SHP77 (cell line): ENCODE results near the gene BUB1B.

Experiments
- DNase-seq, 2 experiments: peaks; one replicate each; lab custom pipeline; 2025; lab: John Stamatoyannopoulos, UW

The BUB1B gene

GRCh38 chr15:40183636-40184463, 23.0 kb downstream of the BUB1B start:
- no peak for DNase-seq

DNA sequence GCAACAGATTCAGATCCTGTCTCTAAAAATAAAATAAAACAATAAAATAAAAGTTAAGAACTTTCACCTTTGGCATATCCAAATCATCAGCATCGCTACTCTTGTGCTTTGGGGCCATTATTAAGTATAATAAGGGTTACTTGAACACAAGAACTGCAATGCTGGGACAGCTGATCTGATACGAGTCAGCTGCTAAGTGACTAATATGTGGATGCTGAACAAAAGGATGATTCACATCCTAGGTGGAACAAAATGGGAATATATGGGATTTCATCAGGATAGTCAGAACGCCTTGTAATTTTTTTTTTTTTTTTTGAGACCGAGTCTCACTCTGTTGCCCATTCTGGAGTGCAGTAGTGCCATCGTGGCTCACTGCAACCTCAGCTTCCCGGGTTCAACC, 29.7 kb downstream of the BUB1B start:
- DNase-seq, result no peak

GRCh38 chr15:40192942-40193341, 32.1 kb downstream of the BUB1B start:
- DNase-seq, result no peak

DNA sequence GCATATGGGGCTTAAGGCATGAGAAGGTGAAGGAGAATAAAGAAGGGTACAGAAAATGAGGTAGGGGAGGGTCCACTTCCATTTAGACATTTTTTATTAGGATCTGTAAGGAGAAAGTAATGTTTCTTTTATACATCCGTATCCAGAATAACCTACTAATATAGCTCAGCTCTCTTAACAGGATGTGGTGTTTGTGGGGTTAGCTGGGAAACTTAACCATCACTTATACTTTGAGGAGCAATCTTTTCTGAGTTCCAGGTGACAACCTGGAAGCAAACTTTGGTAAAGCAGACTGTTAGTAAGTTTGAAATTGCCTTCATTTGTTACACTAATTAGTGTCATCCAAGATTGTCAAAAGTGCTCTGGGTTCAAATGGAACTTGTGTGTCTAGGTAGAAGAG, 36.6 kb downstream of the BUB1B start:
- no peak for DNase-seq

GRCh38 chr15:40198355-40199085, 37.7 kb downstream of the BUB1B start:
- no peak for DNase-seq

- DNase-seq, result no peak
These were observed 43.2 kb downstream of the BUB1B start for GRCh38 chr15:40204100-40204499.

DNA sequence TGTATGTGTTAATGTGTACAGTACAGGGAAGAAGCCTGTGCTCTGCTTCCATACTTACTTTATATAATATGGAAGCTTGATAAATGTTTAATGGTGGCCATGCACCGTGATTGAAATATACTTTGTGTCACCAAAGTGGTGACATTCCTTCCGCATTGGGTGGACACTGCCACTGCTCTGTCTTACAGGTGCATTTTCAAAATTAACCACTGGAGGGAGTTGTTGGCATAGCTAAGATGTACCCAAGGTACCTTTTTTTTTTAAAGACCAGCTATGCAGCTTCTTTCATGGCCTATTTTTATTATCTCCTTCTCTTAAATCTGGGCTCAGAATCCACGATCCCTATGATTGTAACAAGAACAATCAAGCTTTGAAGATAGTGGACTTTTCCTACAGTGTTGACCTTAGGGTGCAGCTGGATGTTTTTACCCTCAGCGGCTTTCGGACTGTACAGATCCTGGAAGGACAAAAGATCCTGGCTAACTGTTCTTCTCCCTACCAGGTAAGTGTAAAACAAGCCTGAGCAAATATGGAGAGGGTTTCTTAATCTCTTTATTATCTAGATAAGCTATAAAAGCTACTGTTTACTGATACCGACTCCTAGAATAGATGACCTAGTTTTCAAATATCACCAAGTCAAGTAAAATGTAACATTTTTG, 56.4 kb downstream of the BUB1B start:
- DNase-seq, result peak; percentile 38 to 53

- DNase-seq, result no peak
These were observed 58.9 kb downstream of the BUB1B start for GRCh38 chr15:40219801-40220200.

- DNase-seq, result no peak
These were observed 61.3 kb downstream of the BUB1B start for GRCh38 chr15:40222131-40222530.

GRCh38 chr15:40226736-40227135, 65.9 kb downstream of the BUB1B start:
- no peak for DNase-seq

GRCh38 chr15:40229316-40229715, 68.4 kb downstream of the BUB1B start:
- no peak for DNase-seq

- DNase-seq, result no peak
These were observed 69.1 kb downstream of the BUB1B start for GRCh38 chr15:40229956-40230355.

- no peak for DNase-seq
These were observed 71.8 kb downstream of the BUB1B start for GRCh38 chr15:40232625-40233070.

DNA sequence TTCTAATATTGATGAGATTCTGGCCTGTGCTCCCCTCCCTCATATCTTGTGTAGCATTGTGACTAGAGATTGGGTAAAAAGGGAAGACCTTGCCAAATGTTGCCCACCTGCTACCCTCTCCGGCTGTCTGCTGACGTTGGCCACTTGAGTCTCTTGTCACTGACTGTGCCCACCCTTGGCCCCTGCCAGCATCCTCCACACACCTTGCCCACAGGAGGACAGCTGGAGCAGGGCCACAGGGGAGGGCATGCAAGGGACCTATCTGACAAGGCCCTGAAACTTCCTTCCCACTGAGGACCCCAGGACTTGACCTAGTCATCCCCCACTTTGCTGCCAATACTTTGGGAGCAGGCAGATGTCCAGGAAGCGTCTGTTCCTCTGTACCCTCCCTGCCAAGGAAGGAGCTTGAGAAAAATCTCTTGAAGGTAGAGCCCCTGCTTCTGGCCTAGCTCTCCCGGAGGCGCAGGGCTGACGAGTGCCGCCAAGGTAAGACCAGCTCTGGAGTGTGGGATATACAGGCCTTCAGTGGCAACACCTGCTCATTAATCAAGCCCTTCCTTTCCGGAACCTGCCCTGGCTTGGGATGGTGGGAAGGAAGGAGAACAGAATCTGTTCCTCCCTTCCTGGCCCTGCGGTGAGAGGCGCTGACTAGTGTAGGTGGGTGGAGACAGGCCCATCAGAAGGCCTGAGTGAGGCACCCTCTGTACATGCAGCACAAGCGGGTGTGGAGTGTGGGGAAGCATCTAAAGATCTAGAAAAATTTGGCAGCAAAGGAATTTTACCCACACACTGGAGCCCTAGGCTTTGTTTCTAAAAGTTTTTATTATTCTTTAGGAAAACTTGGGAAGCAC, 73.1 kb downstream of the BUB1B start:
- no peak for DNase-seq

DNA sequence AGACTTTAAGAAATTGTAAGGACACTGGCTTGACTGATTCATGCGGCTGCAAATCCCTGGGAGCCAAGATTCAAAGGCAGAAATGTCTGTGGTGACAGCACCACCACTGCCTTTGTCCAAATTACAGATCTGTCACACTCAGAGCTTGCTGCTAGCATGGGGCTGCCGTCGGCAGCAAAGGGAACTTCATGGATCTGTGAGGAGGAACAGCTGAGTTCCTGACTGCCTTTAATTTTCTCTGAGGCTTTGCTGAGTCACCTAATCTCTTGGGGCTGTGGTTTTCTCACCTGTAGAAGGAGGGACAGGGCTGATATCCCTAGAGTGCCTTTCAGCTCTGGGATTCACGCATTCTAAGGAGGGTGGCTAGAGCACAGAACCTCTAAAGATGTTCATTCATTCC, 73.9 kb downstream of the BUB1B start:
- DNase-seq, result no peak

GRCh38 chr15:40235201-40235885, 74.5 kb downstream of the BUB1B start:
- DNase-seq, result no peak

- peak; percentile 16 to 26 for DNase-seq
These were observed 77.9 kb downstream of the BUB1B start, which contains the start of gene PAK6 for GRCh38 chr15:40238532-40239403. Gene PAK6 (plus strand): TSS chr15:40239063. CDS start chr15:40264786, 25,723 bp downstream.

GRCh38 chr15:40239404-40239692, 78.5 kb downstream of the BUB1B start:
- DNase-seq, result no peak

GRCh38 chr15:40239693-40240618, 79.1 kb downstream of the BUB1B start:
- DNase-seq, result no peak
